Gastroesophageal sphincter (tissue), 4 donors: ENCODE results near the gene SPSB4. TPM values are rescaled to one million over a fixed set of nuclear protein-coding genes. Genes with fewer than 3 reads are reported as not detected.
"Not testable (repeated sequence)": the region's sequence is repeated elsewhere in the genome, so short reads cannot be mapped to it uniquely, and the experiment has no call there.

Experiments used
- ATAC-seq: fragments of 150-250 bp; one replicate; pipeline ENCODE4 v1.9.1; 2016; ENCODE audit warnings: mild to moderate bottlenecking, moderate library complexity
- H3K27ac ChIP-seq, 4 donors: fragments of 200-600 bp; sonication (generic) in 3 of 4; 1 replicate in 3 of 4; 2 replicates in 1 of 4; pipeline ENCODE4 v1.5.1; 2016 to 2019
- H3K27me3 ChIP-seq: fragments of 200-600 bp; sonication (generic); one replicate; pipeline ENCODE4 v1.5.1; 2019
- H3K36me3 ChIP-seq, 2 donors: fragments of 200-600 bp; sonication (generic); one replicate each; pipeline ENCODE4 v1.5.1; 2019; ENCODE audit warnings: control low read depth in 1 of 2
- H3K4me1 ChIP-seq, 3 donors: fragments of 200-600 bp; sonication (generic); 1 replicate in 2 of 3; 2 replicates in 1 of 3; pipeline ENCODE4 v1.5.1; 2016 to 2019; ENCODE audit warnings: control low read depth in 2 of 3
- H3K4me3 ChIP-seq, 2 donors: fragments of 200-600 bp; sonication (generic); one replicate each; pipeline ENCODE4 v1.5.1; 2019; ENCODE audit warnings: mild to moderate bottlenecking in 1 of 2, moderate library complexity in 1 of 2
- H3K9me3 ChIP-seq, 3 donors: fragments of 200-600 bp; sonication (generic); one replicate each; pipeline ENCODE4 v1.5.1; 2017 to 2019; ENCODE audit warnings: control low read depth in 2 of 3
- EP300 ChIP-seq: sonication (generic); formaldehyde crosslinking; IDR thresholded peaks from one replicate; pipeline ENCODE4 v1.6.1; 2017; ENCODE audit warnings: antibody characterized with exemption, mild to moderate bottlenecking
- POLR2A ChIP-seq, 2 donors: fragments of 450-650 bp; IDR thresholded peaks; one replicate each; pipeline ENCODE4 v1.6.1; 2017; ENCODE audit warnings: antibody characterized with exemption in 2 of 2, mild to moderate bottlenecking in 2 of 2, moderate library complexity in 1 of 2
- POLR2AphosphoS5 ChIP-seq: sonication (generic); formaldehyde crosslinking; IDR thresholded peaks from one replicate; pipeline ENCODE4 v1.6.1; 2017; ENCODE audit warnings: antibody characterized with exemption
- WGBS, 2 donors: methylation state at CpG; one replicate each; pipeline ENCODE4 v1.1.5; 2018; ENCODE audit warnings: low coverage in 1 of 2; 5-methylcytosine and 5-hydroxymethylcytosine counted together
- total RNA-seq, 4 donors: library from RNA; depleted of rRNA; stranded (reverse); fragments of >200 nt; gene quantifications; one replicate each; pipeline ENCODE4 v1.1.0, GENCODE V29; 2016
- TF ChIP-seq, protein P1 (sequence below), 4 experiments: fragments of 200-600 bp in 2 of 4; fragments of 450-650 bp in 2 of 4; sonication (generic) in 1 of 4; IDR thresholded peaks; one replicate each; pipeline ENCODE4 v1.5.1; 2017 to 2019; ENCODE audit warnings: antibody characterized with exemption in 4 of 4, mild to moderate bottlenecking in 2 of 4, moderate library complexity in 2 of 4

The SPSB4 gene
- total RNA-seq, 4 donors from 2014 or later = 0.22 to 3.4 (median 1.2) TPM

DNA sequence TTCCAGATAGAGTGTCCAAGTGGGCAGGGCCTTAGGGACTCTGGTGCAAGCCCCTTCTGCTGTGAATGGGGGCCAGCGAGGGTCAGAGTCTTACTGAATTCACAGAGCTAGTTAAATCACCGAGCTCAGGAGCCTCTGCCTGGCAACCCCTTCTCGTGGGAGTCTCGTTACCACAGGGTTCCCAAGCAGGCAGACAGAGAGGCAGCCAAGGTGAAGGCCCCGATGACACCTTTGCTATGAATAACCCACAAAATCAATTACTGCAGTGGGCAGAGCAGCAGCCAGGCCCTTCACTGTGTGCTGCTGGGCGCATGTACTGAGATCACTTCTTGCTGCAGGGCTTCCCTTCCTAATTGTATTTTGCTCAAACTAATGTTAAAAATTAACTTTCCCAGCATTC, 56.9 kb downstream of the SPSB4 start:
- no peak for ATAC-seq

DNA sequence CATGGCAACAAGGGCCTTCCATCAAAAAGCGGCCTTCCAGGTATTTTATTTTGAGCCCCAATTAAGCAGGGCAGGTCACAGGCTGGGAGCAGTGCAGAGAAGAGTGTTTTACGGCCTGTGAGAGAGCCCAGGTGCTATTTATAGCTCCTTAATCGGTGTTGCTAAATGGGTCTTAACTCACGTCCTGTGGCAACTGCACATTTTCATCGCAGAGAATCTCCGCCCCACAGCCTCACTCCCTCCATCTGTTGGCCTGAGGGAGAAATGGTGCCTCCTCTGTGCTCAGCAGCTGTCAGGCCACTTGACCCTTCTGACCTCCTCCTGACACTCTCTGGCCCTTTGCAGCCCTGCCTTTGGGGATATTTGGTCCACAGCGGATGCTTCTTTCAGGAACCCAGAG, 58.6 kb downstream of the SPSB4 start:
- TF ChIP-seq EP300 = no peak
- TF ChIP-seq POLR2AphosphoS5 = peak; percentile 27
- no peak for TF ChIP-seq POLR2A (IDR thresholded peaks at IDR 0.05)
- ATAC-seq = no peak
- Histone ChIP-seq H3K4me3 (no peak overlapping the region), H3K27me3 (no peaks in the 10 kb centered on the region), H3K4me1 (no peaks in the 10 kb centered on the region), H3K9me3 (no peaks in the 10 kb centered on the region), H3K27ac (no peak overlapping the region), H3K36me3 (no peaks in the 10 kb centered on the region)
- 44 to 47% methylated on average over 5 to 7 of the region's 7 CpGs for WGBS, 2 donors

More for the DNA sequence above, 56.9 kb downstream of the SPSB4 start:
- H3K36me3 ChIP-seq = no peaks in the 10 kb centered on the region
- H3K27ac ChIP-seq = no peak overlapping the region
- H3K27me3 ChIP-seq = no peaks in the 10 kb centered on the region
- H3K4me3 ChIP-seq = no peak overlapping the region
- no peaks in the 10 kb centered on the region for H3K9me3 ChIP-seq
- H3K4me1 ChIP-seq = no peaks in the 10 kb centered on the region
- WGBS, 2 donors = 88 to 95% methylated on average over 5 to 6 of the region's 6 CpGs
- TF ChIP-seq POLR2A (IDR thresholded peaks at IDR 0.05) (no peak), EP300 (no peak), POLR2AphosphoS5 (no peak)
- TF ChIP-seq, protein P1, sequence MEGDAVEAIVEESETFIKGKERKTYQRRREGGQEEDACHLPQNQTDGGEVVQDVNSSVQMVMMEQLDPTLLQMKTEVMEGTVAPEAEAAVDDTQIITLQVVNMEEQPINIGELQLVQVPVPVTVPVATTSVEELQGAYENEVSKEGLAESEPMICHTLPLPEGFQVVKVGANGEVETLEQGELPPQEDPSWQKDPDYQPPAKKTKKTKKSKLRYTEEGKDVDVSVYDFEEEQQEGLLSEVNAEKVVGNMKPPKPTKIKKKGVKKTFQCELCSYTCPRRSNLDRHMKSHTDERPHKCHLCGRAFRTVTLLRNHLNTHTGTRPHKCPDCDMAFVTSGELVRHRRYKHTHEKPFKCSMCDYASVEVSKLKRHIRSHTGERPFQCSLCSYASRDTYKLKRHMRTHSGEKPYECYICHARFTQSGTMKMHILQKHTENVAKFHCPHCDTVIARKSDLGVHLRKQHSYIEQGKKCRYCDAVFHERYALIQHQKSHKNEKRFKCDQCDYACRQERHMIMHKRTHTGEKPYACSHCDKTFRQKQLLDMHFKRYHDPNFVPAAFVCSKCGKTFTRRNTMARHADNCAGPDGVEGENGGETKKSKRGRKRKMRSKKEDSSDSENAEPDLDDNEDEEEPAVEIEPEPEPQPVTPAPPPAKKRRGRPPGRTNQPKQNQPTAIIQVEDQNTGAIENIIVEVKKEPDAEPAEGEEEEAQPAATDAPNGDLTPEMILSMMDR (IDR thresholded peaks at IDR 0.05) = no peak

GRCh38 chr3:141110322-141110721, 59.2 kb downstream of the SPSB4 start:
- H3K27ac ChIP-seq = no peak overlapping the region

DNA sequence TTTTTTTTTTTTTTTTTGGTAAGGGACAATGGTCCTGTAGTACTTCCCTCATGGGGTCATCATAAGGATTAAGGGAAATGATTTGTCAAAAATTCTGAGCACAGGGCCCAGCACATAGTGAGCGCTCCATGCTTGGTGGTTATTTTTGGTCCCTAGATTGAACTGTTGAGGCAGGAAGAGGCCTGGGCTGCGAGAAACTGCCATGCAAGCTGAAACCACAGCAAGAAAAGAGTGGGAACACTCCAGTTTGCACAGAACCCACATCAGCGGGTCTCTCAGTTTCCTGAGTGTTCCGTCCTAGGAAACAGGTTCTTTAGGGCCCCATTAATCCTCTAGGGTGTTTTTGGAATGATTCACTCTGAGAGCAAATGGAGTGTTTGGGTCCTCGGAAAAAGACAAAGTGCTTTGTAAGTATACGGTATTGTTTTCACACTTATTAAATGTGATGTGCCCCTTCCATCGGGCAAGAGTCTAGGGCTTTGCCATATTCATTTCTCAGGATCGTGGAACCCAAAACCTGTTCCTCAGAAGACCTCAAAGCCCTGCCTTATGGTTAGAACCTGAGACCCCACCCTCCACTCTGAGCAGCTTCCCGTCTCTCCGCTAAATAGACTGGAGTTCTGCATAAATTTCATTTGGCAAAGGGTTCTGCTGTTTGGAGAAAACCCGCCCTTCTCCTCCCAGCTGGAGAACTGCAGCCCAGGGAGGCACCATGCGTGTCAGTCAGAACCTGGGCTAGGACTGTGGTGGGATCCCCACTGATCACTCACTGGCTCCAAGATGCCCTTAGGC, 60.4 kb downstream of the SPSB4 start:
- H3K36me3 ChIP-seq = no peaks in the 10 kb centered on the region
- no peak for ATAC-seq
- no peak overlapping the region for H3K4me3 ChIP-seq
- TF ChIP-seq, protein P1 (IDR thresholded peaks at IDR 0.05) = no peak
- TF ChIP-seq POLR2AphosphoS5 (no peak), EP300 (no peak), POLR2A (IDR thresholded peaks at IDR 0.05) (no peak)
- H3K27ac ChIP-seq = no peak overlapping the region
- no peaks in the 10 kb centered on the region for H3K9me3 ChIP-seq
- WGBS, 2 donors = 88 to 99% methylated on average over 9 to 11 of the region's 12 CpGs
- H3K27me3 ChIP-seq = no peaks in the 10 kb centered on the region
- no peaks in the 10 kb centered on the region for H3K4me1 ChIP-seq

More at GRCh38 chr3:141110322-141110721, 59.2 kb downstream of the SPSB4 start:
- no peak overlapping the region for H3K4me3 ChIP-seq
- H3K4me1 ChIP-seq = no peaks in the 10 kb centered on the region
- H3K36me3 ChIP-seq = no peaks in the 10 kb centered on the region
- TF ChIP-seq, protein P1 (IDR thresholded peaks at IDR 0.05) = no peak
- TF ChIP-seq EP300 (no peak), POLR2AphosphoS5 (no peak), POLR2A (IDR thresholded peaks at IDR 0.05) (no peak)
- ATAC-seq = no peak
- H3K9me3 ChIP-seq = no peaks in the 10 kb centered on the region
- H3K27me3 ChIP-seq = no peaks in the 10 kb centered on the region

- Histone ChIP-seq H3K9me3 (no peaks in the 10 kb centered on the region), H3K4me1 (no peaks in the 10 kb centered on the region), H3K36me3 (no peaks in the 10 kb centered on the region), H3K27ac (no peak overlapping the region), H3K27me3 (no peaks in the 10 kb centered on the region), H3K4me3 (no peak overlapping the region)
- WGBS, 2 donors = 60 to 85% methylated on average over 1 to 3 of the region's 3 CpGs
- no peak for TF ChIP-seq EP300
- TF ChIP-seq, protein P1 (IDR thresholded peaks at IDR 0.05) = no peak
- no peak for TF ChIP-seq POLR2AphosphoS5
- TF ChIP-seq POLR2A (IDR thresholded peaks at IDR 0.05) = no peak
- no peak for ATAC-seq
Observed at GRCh38 chr3:141112686-141113297, 61.6 kb downstream of the SPSB4 start.

DNA sequence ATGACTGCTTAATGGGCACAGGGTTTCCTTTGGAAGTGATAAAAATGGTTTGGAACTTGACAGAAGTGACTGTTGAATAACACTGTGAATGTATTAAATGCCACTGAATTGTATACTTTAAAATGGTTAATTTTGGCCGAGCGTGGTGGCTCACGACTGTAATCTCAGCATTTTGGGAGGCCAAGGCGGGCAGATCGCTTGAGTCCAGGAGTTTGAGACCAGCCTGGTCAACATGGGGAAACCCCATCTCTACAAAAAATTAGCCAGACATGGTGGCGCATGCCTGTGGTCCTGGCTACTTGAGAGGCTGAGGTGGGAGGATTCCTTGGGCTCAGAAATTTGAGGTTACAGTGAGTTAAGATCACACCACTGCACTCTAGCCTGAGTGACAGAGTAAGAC, 62.5 kb downstream of the SPSB4 start:
- not testable (repeated sequence) for H3K9me3 ChIP-seq, H3K4me3 ChIP-seq, H3K27ac ChIP-seq, ATAC-seq, H3K27me3 ChIP-seq, H3K36me3 ChIP-seq, H3K4me1 ChIP-seq
- WGBS, 2 donors = 73% methylated on average over 3 of the region's 6 CpGs; no CpG with 5 or more reads in 1 of the 2 donors
